HepG2 (cell line): Measurements from ENCODE around the gene RALBP1. TPM values are rescaled to one million over a fixed set of nuclear protein-coding genes. Genes with fewer than 3 reads are reported as not detected.

Experiments used
- ATAC-seq: fragments of 200-7000 bp; cut with Tn5 transposase; 3 replicates; pipeline ENCODE4 v1.9.1; 2020; ENCODE audit warnings: mild to moderate bottlenecking, moderate library complexity
- BruUV-seq: library from RNA; stranded (reverse); fragments of 400-500 nt; replicated peaks from 2 replicates; lab custom pipeline; 2021; lab: Mats Ljungman, UMichigan
- CTCF ChIA-PET: fragments of 300-600 bp; formaldehyde crosslinking; extraction: SDS; loops from one replicate; lab custom pipeline; 2021; ENCODE audit warnings: low total read pairs, inconsistent platforms, low intra/inter-chr PET ratio; lab: Yijun Ruan, JAX
- POLR2A ChIA-PET: fragments of 350-600 bp; sonication (Branson Sonifier 250); formaldehyde crosslinking; loops from one replicate; lab custom pipeline; 2020; ENCODE audit warnings: antibody characterized with exemption, inconsistent platforms; lab: Yijun Ruan, JAX
- DNase-seq: peaks from one replicate; pipeline ENCODE4 v3.0.0-alpha.2; 2015; ENCODE audit warnings: low spot score
- FAIRE-seq: peaks from 3 replicates; lab custom pipeline; 2011; peaks lifted over from hg19 to GRCh38; lab: Jason Lieb, UNC
- H2AFZ ChIP-seq: one replicate; pipeline ENCODE4 v1.6.1; 2011; ENCODE audit warnings: low read length, inconsistent platforms
- H3K27ac ChIP-seq: fragments of 300-600 bp; 3 replicates; pipeline ENCODE4 v1.8.0; 2011; ENCODE audit warnings: mixed run types, mild to moderate bottlenecking, mixed read lengths, low read length, inconsistent platforms; ENCODE audit not compliant: insufficient read depth; ENCODE audit errors: extremely low read length
- H3K27me3 ChIP-seq, 2 experiments: fragments of 200-600 bp in 1 of 2; 2 replicates in 1 of 2; 3 replicates in 1 of 2; pipeline versions ENCODE4 v1.6.0 to v1.8.0; 2011; ENCODE audit warnings: low read length in 2 of 2, mild to moderate bottlenecking in 2 of 2, moderate library complexity in 2 of 2, inconsistent platforms in 1 of 2; ENCODE audit not compliant: insufficient read depth in 2 of 2, control insufficient read depth in 1 of 2
- H3K36me3 ChIP-seq, 2 experiments: fragments of 200-600 bp in 1 of 2; replicated peaks in 1 of 2; 2 replicates in 1 of 2; 3 replicates in 1 of 2; pipeline versions ENCODE4 v1.5.1 to v1.8.0; 2011; ENCODE audit warnings: low read length in 2 of 2, inconsistent platforms in 1 of 2; ENCODE audit not compliant: insufficient read depth in 2 of 2, control insufficient read depth in 1 of 2
- H3K4me1 ChIP-seq: 2 replicates; pipeline ENCODE4 v1.5.1; 2012; ENCODE audit warnings: low read length, inconsistent platforms; ENCODE audit not compliant: insufficient read depth
- H3K4me2 ChIP-seq: 2 replicates; pipeline ENCODE4 v1.6.0; 2011; ENCODE audit warnings: low read depth, low read length, inconsistent platforms
- H3K4me3 ChIP-seq, 3 experiments: fragments of 200-600 bp in 1 of 3; sonication (generic), shearing (Covaris generic) in 1 of 3; replicated peaks in 1 of 3; 2 replicates each; pipeline ENCODE4 v1.5.1; 2011 to 2016; ENCODE audit warnings: low read length in 3 of 3, inconsistent platforms in 2 of 3, low read depth in 2 of 3, mild to moderate bottlenecking in 2 of 3, control low read depth in 1 of 3, mixed read lengths in 1 of 3; ENCODE audit not compliant: insufficient read depth in 1 of 3
- H3K79me2 ChIP-seq: one replicate; pipeline ENCODE4 v1.6.1; 2011; ENCODE audit warnings: low read length, inconsistent platforms; ENCODE audit not compliant: insufficient read depth
- H3K9ac ChIP-seq: 2 replicates; pipeline ENCODE4 v1.6.0; 2011; ENCODE audit warnings: mild to moderate bottlenecking, low read depth, low read length, inconsistent platforms; ENCODE audit not compliant: insufficient read depth
- H3K9me3 ChIP-seq: 2 replicates; pipeline ENCODE4 v1.5.1; 2012; ENCODE audit warnings: mild to moderate bottlenecking, low read length
- H4K20me1 ChIP-seq: 2 replicates; pipeline ENCODE4 v1.6.0; 2011; ENCODE audit warnings: inconsistent platforms, mild to moderate bottlenecking, low read length, moderate library complexity; ENCODE audit not compliant: insufficient read depth
- HMG20B ChIP-seq: conservative IDR thresholded peaks from 2 replicates; pipeline ENCODE4 v1.6.1; 2016; ENCODE audit warnings: missing genetic modification reagents, missing compliant biosample characterization
- KIAA2018 ChIP-seq: sonication (generic); formaldehyde crosslinking; IDR thresholded peaks from 2 replicates; pipeline ENCODE4 v1.5.0; 2020; ENCODE audit warnings: mild to moderate bottlenecking, missing genetic modification reagents, borderline replicate concordance
- MNT ChIP-seq: fragments of 450-650 bp; IDR thresholded peaks from 2 replicates; pipeline ENCODE4 v1.6.1; 2016
- TEAD2 ChIP-seq: sonication (generic); formaldehyde crosslinking; IDR thresholded peaks from 2 replicates; pipeline ENCODE4 v1.9.0; 2021; ENCODE audit warnings: missing genetic modification reagents
- ZNF205 ChIP-seq: IDR thresholded peaks from 2 replicates; pipeline ENCODE4 v1.6.1; 2018; ENCODE audit warnings: missing biosample characterization, missing genetic modification reagents
- ZNF225 ChIP-seq: sonication (generic); formaldehyde crosslinking; IDR thresholded peaks from 2 replicates; pipeline ENCODE4 v1.4.0; 2020; ENCODE audit warnings: mild to moderate bottlenecking, missing genetic modification reagents
- ZNF580 ChIP-seq: IDR thresholded peaks from 2 replicates; pipeline ENCODE4 v1.6.1; 2016; ENCODE audit warnings: low read depth, borderline replicate concordance
- ZNF644 ChIP-seq: IDR thresholded peaks from 2 replicates; pipeline ENCODE4 v1.6.1; 2016; ENCODE audit warnings: low read depth
- WGBS: methylation state at CpG from one replicate; pipeline ENCODE4 v1.1.6; 2017; ENCODE audit warnings: low lambda C conversion rate; 5-methylcytosine and 5-hydroxymethylcytosine counted together
- in situ Hi-C: cut with HindIII; loops from 2 replicates; pipeline ENCODE4 v1.10.0; 2017; ENCODE audit warnings: low pct_unique_long_range_greater_than_20kb; ENCODE audit not compliant: extremely low pct_ligation_motif_present
- intact Hi-C: fragments of 100-400 bp; cut with micrococcal nuclease; formaldehyde crosslinking; loops from one replicate; pipeline ENCODE4 v1.10.0; 2022; ENCODE audit not compliant: unreplicated experiment
- polyA plus RNA-seq, 8 experiments: library from polyadenylated mRNA; depleted of rRNA in 3 of 8; stranded (reverse) in 7 of 8; unstranded in 1 of 8; fragments of >200 nt; fragmentation: Illumina TruSeq in 4 of 8; extraction: Trizol in 4 of 8; gene quantifications; 2 replicates each; pipeline versions ENCODE4 v1.2.1 to v1.2.3, GENCODE V29; 2011 to 2016; ENCODE audit warnings: low read depth in 4 of 8, missing spikeins in 1 of 8, mixed read lengths in 1 of 8; ENCODE audit not compliant: insufficient read depth in 1 of 8
- total RNA-seq, 5 experiments: library from RNA; depleted of rRNA; stranded (reverse); fragments of >200 nt; fragmentation: Illumina TruSeq; extraction: Trizol; gene quantifications; 2 replicates each; pipeline ENCODE4 v1.2.3, GENCODE V29; 2016; ENCODE audit warnings: low read depth in 1 of 5

The RALBP1 gene
- total and polyA plus RNA-seq, 2 of the 13 experiments (the other 11 are each of a cell fraction or from before 2014, with no cell fraction given): 24.5 to 33.1 TPM

- H3K4me3 ChIP-seq: no peak overlapping the region
- TF ChIP-seq ZNF225 (CRISPR knock-in tag) (no peak), ZNF580 (CRISPR knock-in tag) (no peak), MNT (no peak), ZNF644 (CRISPR knock-in tag) (no peak), TEAD2 (CRISPR knock-in tag) (no peak)
Measured at GRCh38 chr18:9428862-9429661, 46.3 kb upstream of the RALBP1 start.

GRCh38 chr18:9429662-9429993 lies 45.7 kb upstream of the RALBP1 start:
- DNase-seq: no peak
- H4K20me1 ChIP-seq: no peaks in the 10 kb centered on the region
- H3K27ac ChIP-seq: no peak overlapping the region
- intact Hi-C loops: no loop called here
- no peaks in the 10 kb centered on the region for H3K36me3 ChIP-seq
- no peaks in the 10 kb centered on the region for H3K27me3 ChIP-seq
- ATAC-seq: no peak
- 2% methylated on average over 3 of the region's 3 CpGs for WGBS
- FAIRE-seq: no peak
- in situ Hi-C loops: no loop called here
- no peak overlapping the region for H2AFZ ChIP-seq
- H3K9ac ChIP-seq: no peak overlapping the region
- H3K9me3 ChIP-seq: no peaks in the 10 kb centered on the region; the same call in 1 of the 2 replicates
- ChIA-PET CTCF (no interaction called here), POLR2A (no interaction called here)
- peaks cover 6% of the 10 kb centered on the region; the same call in 1 of the 2 replicates for H3K4me1 ChIP-seq
- BruUV-seq: no TSS peak
- no peaks in the 10 kb centered on the region for H3K79me2 ChIP-seq
- H3K4me2 ChIP-seq: no peak overlapping the region
- no peak overlapping the region for H3K4me3 ChIP-seq
- TF ChIP-seq HMG20B (CRISPR knock-in tag): no peak
- no peak for TF ChIP-seq ZNF205 (CRISPR knock-in tag)
- no peak for TF ChIP-seq KIAA2018 (CRISPR knock-in tag)

More at GRCh38 chr18:9428862-9429661, 46.3 kb upstream of the RALBP1 start:
- POLR2A ChIA-PET: no interaction called here
- Histone ChIP-seq H3K79me2 (no peaks in the 10 kb centered on the region), H3K9ac (no peak overlapping the region), H3K9me3 (no peaks in the 10 kb centered on the region; the same call in 1 of the 2 replicates), H2AFZ (no peak overlapping the region), H3K4me1 (peaks cover 6% of the 10 kb centered on the region; the same call in 1 of the 2 replicates), H3K27me3 (no peaks in the 10 kb centered on the region), H3K27ac (no peak overlapping the region), H3K4me2 (no peak overlapping the region), H4K20me1 (no peaks in the 10 kb centered on the region), H3K36me3 (no peaks in the 10 kb centered on the region)
- no TSS peak for BruUV-seq
- CTCF ChIA-PET: no interaction called here
- intact Hi-C loops (no loop called here), in situ Hi-C loops (no loop called here)
- WGBS: 57% methylated on average over 6 of the region's 6 CpGs
- no peak for DNase-seq
- ATAC-seq: no peak
- FAIRE-seq: no peak
